ENCODE measurements around the gene SLC12A6. TPM values are rescaled to one million over a fixed set of nuclear protein-coding genes. Genes with fewer than 3 reads are reported as not detected.
"Not testable (repeated sequence)": the region's sequence is repeated elsewhere in the genome, so short reads cannot be mapped to it uniquely, and the experiment has no call there.

Gene SLC12A6
- total RNA-seq, 6 experiments from 2014 or later = 5.6 to 10.9 (median 7.5) TPM

- Histone ChIP-seq H3K4me1 (no peaks in the 10 kb centered on the region), H3K36me3 (no peaks in the 10 kb centered on the region), H3K9me3 (no peaks in the 10 kb centered on the region), H3K4me3 (no peak overlapping the region), H3K27me3 (no peaks in the 10 kb centered on the region), H3K27ac (no peak overlapping the region)
- ATAC-seq (no peak), DNase-seq (no peak)
- TF ChIP-seq POLR2A (IDR thresholded peaks at IDR 0.05) (no peak), CTCF (IDR thresholded peaks at IDR 0.05) (no peak)
- intact Hi-C loops (cut with DNase I) = no loop called here
- WGBS (ENCODE audit: insufficient coverage, low coverage, low lambda C conversion rate, missing lambda C conversion rate) = 71% methylated on average over 1 of the region's 2 CpGs
Observed at GRCh38 chr15:34353627-34354026, 16.0 kb upstream of the SLC12A6 start.

- H3K27me3 ChIP-seq; H3K9me3 ChIP-seq; H3K4me1 ChIP-seq; intact Hi-C loops (cut with DNase I); H3K36me3 ChIP-seq; DNase-seq; H3K4me3 ChIP-seq; ATAC-seq; H3K27ac ChIP-seq: not testable (repeated sequence)
- 85% methylated on average over 7 of the region's 12 CpGs for WGBS (ENCODE audit: insufficient coverage, low coverage, low lambda C conversion rate, missing lambda C conversion rate)
Observed at GRCh38 chr15:34352996-34353395, 15.4 kb upstream of the SLC12A6 start.

GRCh38 chr15:34349769-34350168 is 12.2 kb upstream of the SLC12A6 start:
- no peaks in the 10 kb centered on the region for H3K9me3 ChIP-seq
- H3K36me3 ChIP-seq = no peaks in the 10 kb centered on the region
- no peak overlapping the region for H3K4me3 ChIP-seq
- 67% methylated on average over 2 of the region's 4 CpGs for WGBS (ENCODE audit: insufficient coverage, low coverage, low lambda C conversion rate, missing lambda C conversion rate)
- TF ChIP-seq POLR2A (IDR thresholded peaks at IDR 0.05) (no peak), CTCF (IDR thresholded peaks at IDR 0.05) (no peak)
- no peaks in the 10 kb centered on the region for H3K27me3 ChIP-seq
- intact Hi-C loops (cut with DNase I) = loop anchor here in 1 of 2 donors (10.0 kb wide), 1 partner anchor 235 kb away; the partner anchor contains the start of gene GOLGA8B
- ATAC-seq (no peak), DNase-seq (no peak)
- no peaks in the 10 kb centered on the region for H3K4me1 ChIP-seq
- no peak overlapping the region for H3K27ac ChIP-seq

DNA sequence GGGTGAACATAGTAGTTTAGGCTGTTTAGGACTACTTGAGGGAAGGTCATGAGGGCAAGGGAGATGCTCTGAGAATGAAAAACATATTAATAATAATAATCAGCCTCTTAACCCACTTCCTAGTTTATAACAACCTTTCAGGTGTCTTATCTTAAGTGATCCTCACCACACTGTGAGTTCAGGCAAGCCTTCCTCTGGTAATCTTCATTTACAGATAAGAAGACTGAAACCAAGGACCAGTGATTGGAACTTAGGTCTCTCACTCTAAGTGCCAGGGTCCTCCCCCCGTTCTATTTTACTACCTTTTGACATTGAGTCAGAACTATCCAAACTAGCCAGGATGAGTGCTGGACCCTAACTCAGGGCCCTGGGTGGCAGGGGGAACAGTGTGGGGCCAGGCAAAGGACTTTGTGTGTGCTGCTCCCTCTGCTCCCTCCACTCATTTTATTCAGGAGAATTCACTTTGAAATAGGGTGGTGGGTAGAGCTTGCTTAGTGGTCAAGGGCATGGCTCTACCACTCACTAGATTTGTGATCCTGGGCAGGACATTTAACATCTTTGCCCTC is 11.2 kb upstream of the SLC12A6 start:
- ATAC-seq = no peak
- Histone ChIP-seq H3K9me3 (no peaks in the 10 kb centered on the region), H3K27me3 (no peaks in the 10 kb centered on the region), H3K27ac (no peak overlapping the region), H3K4me1 (no peaks in the 10 kb centered on the region), H3K4me3 (no peak overlapping the region), H3K36me3 (no peaks in the 10 kb centered on the region)
- intact Hi-C loops (cut with DNase I) = loop anchor here in 1 of 2 donors (10.0 kb wide), 1 partner anchor 236 kb away; the partner anchor contains the start of gene GOLGA8B
- WGBS (ENCODE audit: insufficient coverage, low coverage, low lambda C conversion rate, missing lambda C conversion rate) = 40% methylated on average over 1 of the region's 1 CpG
- no peak for DNase-seq
- TF ChIP-seq CTCF (IDR thresholded peaks at IDR 0.05) (no peak), POLR2A (IDR thresholded peaks at IDR 0.05) (no peak)

- 66% methylated on average over 10 of the region's 13 CpGs for WGBS (ENCODE audit: insufficient coverage, low coverage, low lambda C conversion rate, missing lambda C conversion rate)
- Histone ChIP-seq H3K4me3 (no peak overlapping the region), H3K36me3 (no peaks in the 10 kb centered on the region), H3K4me1 (no peaks in the 10 kb centered on the region), H3K9me3 (no peaks in the 10 kb centered on the region), H3K27me3 (no peaks in the 10 kb centered on the region), H3K27ac (no peak overlapping the region)
- no peak for ATAC-seq
- intact Hi-C loops (cut with DNase I) = loop anchor here in 1 of 2 donors (10.0 kb wide), 1 partner anchor 237 kb away; the partner anchor contains the start of gene GOLGA8B
- DNase-seq = no peak
- TF ChIP-seq CTCF (IDR thresholded peaks at IDR 0.05) (no peak), POLR2A (IDR thresholded peaks at IDR 0.05) (no peak)
Observed at GRCh38 chr15:34347951-34348638, 10.5 kb upstream of the SLC12A6 start.

Measured in right lobe of liver (tissue), 6 donors.